Brain microvascular endothelial cell (primary cell): ENCODE measurements around the gene IL17REL.

Experiments used
- DNase-seq: peaks from one replicate; pipeline ENCODE4 v3.0.0-alpha.2; 2020
- H3K27ac ChIP-seq: fragments of 250-450 bp; sonication (Bioruptor Pico); 2 replicates; pipeline ENCODE4 v1.5.1; 2020; ENCODE audit warnings: mild to moderate bottlenecking, moderate library complexity
- H3K27me3 ChIP-seq: fragments of 250-450 bp; sonication (Bioruptor Pico); replicated peaks from 2 replicates; pipeline ENCODE4 v1.5.1; 2020; ENCODE audit warnings: mild to moderate bottlenecking
- H3K36me3 ChIP-seq: fragments of 250-450 bp; sonication (Bioruptor Pico); replicated peaks from 2 replicates; pipeline ENCODE4 v1.5.1; 2020; ENCODE audit warnings: mild to moderate bottlenecking
- H3K4me3 ChIP-seq: 2 replicates; pipeline ENCODE4 v1.5.1; 2011; ENCODE audit warnings: low read depth, mild to moderate bottlenecking, control low read depth, low read length, moderate library complexity
- in situ Hi-C: cut with HindIII; loops from 2 replicates; pipeline ENCODE4 v1.10.0; 2017; ENCODE audit warnings: low sequenced_read_pairs, low pct_ligation_motif_present
- TF ChIP-seq, protein P1 (sequence below): IDR thresholded peaks from 2 replicates; pipeline ENCODE4 v1.5.1; 2011; ENCODE audit warnings: low read depth, mild to moderate bottlenecking, moderate library complexity, low read length, control low read depth, inconsistent platforms; ENCODE audit errors: missing control alignments

Gene IL17REL

DNA sequence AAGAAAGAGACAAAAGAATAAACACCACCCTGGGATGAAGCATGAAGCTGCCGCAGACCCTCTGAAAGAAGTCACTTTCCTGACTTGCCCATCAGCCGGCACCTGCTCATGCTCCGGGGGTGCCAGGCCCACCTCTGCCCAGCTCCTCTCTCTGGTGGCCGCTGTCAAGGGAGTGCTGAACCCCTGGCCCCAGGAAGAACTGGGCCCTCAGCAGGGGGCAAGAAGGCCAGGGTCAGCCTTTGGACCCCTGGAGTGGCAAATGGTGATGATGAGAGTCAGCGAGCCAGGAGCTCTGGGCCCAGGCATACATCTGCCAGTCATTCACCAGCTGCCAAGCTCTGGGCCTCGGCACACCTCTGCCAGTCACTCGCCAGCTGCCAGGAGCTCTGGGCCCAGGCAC lies 28.2 kb upstream of the IL17REL start:
- H3K27ac ChIP-seq, result no peak overlapping the region
- no peaks in the 10 kb centered on the region for H3K27me3 ChIP-seq
- TF ChIP-seq, protein P1, sequence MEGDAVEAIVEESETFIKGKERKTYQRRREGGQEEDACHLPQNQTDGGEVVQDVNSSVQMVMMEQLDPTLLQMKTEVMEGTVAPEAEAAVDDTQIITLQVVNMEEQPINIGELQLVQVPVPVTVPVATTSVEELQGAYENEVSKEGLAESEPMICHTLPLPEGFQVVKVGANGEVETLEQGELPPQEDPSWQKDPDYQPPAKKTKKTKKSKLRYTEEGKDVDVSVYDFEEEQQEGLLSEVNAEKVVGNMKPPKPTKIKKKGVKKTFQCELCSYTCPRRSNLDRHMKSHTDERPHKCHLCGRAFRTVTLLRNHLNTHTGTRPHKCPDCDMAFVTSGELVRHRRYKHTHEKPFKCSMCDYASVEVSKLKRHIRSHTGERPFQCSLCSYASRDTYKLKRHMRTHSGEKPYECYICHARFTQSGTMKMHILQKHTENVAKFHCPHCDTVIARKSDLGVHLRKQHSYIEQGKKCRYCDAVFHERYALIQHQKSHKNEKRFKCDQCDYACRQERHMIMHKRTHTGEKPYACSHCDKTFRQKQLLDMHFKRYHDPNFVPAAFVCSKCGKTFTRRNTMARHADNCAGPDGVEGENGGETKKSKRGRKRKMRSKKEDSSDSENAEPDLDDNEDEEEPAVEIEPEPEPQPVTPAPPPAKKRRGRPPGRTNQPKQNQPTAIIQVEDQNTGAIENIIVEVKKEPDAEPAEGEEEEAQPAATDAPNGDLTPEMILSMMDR, result no peak
- DNase-seq, result no peak
- in situ Hi-C loops, result no loop called here
- H3K36me3 ChIP-seq, result no peaks in the 10 kb centered on the region
- H3K4me3 ChIP-seq, result no peak overlapping the region

DNA sequence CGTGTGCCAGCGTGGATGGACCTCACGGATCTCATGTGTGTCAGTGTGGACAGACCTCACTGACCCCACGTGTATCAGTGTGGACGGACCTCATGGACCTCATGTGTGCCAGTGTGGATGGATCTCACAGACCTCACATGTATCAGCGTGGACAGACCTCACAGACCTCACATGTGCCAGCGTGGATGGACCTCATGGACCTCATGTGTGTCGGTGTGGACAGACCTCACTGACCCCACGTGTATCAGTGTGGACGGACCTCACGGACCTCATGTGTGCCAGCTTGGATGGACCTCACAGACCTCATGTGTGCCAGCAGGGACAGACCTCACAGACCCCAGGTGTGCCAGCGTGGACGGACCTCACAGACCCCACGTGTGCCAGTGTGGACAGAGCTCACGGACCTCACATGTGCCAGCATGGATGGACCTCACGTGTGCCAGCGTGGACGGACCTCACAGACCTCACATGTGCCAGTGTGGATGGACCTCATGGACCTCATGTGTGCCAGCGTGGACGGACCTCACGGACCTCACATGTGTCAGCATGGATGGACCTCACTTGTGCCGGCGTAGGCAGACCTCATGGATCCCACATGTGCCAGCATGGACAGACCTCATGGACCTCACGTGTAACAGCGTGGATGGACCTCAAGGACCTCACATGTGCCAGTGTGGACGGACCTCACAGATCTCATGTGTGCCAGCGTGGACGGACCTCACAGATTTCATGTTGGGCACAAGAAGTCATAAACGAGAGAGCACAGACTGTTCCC lies 27.3 kb upstream of the IL17REL start:
- H3K27me3 ChIP-seq, result no peaks in the 10 kb centered on the region
- H3K36me3 ChIP-seq, result no peaks in the 10 kb centered on the region
- H3K4me3 ChIP-seq, result no peak overlapping the region
- TF ChIP-seq, protein P1, result no peak
- no peak overlapping the region for H3K27ac ChIP-seq
- DNase-seq, result no peak
- in situ Hi-C loops, result no loop called here

DNA sequence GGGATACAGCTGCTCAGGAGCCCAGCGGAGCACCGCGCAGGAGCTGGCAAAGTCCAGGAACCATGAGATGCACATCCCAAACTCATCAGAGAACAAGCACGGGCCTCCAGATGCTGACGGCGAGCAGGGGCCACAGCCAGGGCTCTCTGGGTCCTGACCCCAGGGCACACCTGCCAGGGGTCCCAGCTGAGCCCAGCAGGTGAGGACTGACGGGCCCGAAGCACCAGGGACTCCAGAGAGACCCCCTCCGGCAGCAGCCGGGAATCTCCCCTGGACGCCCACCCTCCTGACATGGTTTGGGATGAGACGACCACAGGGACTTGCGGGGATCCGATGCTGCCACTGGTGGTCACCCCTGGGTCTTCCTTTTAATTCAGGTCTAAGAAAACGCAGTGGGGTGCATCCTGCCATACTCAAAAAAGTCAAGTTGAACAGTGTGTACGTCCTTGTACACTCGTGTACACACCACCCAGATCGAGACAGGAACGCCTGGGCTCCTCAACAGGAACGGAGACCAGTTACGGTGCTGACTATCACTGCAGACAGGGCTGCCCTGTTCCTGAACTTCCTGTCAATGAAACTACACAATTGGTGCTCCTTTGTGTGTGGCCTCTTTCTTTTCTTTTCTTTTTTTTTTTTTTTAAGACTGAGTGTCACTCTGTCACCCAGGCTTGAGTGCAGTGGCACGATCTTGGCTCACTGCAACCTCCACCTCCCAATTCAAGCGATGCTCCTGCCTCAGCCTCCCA lies 23.6 kb upstream of the IL17REL start:
- H3K36me3 ChIP-seq, result no peaks in the 10 kb centered on the region
- DNase-seq, result no peak
- in situ Hi-C loops, result no loop called here
- H3K27ac ChIP-seq, result no peak overlapping the region
- TF ChIP-seq, protein P1, result no peak
- H3K4me3 ChIP-seq, result no peak overlapping the region
- H3K27me3 ChIP-seq, result peaks cover 4% of the 10 kb centered on the region

DNA sequence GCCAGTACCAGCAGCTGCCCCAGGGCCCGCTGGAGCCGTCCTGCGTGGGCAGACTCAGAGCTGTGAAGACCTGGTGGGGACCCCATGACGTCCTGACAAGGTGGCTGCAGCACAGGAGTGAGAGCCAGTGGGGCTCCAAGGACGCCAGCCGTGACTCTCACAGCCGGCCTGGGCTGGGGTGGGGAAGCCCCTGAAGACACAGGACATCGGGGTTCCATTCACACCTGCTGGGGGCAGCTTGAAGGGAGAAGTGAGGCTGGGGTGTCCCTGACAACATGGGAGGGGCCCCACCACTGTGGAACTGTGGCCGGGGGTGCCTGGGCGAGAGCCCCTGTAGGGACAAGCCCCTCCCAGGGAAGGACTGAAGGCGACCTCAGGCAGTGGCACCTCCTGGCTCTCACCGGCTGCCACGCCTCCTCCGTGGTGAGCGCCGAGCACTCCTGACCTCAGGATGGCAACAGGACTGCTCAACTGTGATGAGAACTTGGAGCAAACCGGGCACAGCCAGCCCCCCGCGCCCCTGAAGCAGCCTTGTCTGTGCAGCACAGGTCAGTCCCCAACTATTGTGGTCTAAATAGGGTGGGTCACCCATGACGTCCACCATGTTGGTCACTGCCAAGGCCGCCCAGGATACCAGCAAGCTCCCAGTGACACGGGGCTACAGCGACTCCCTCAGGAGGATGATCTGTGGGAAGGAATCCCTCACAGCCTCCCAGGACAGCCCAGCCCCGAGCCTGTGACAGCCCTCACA lies 22.7 kb upstream of the IL17REL start:
- H3K4me3 ChIP-seq, result no peak overlapping the region
- TF ChIP-seq, protein P1, result no peak
- DNase-seq, result no peak
- H3K27me3 ChIP-seq, result peaks cover 4% of the 10 kb centered on the region
- no peak overlapping the region for H3K27ac ChIP-seq
- in situ Hi-C loops, result no loop called here
- no peaks in the 10 kb centered on the region for H3K36me3 ChIP-seq

DNA sequence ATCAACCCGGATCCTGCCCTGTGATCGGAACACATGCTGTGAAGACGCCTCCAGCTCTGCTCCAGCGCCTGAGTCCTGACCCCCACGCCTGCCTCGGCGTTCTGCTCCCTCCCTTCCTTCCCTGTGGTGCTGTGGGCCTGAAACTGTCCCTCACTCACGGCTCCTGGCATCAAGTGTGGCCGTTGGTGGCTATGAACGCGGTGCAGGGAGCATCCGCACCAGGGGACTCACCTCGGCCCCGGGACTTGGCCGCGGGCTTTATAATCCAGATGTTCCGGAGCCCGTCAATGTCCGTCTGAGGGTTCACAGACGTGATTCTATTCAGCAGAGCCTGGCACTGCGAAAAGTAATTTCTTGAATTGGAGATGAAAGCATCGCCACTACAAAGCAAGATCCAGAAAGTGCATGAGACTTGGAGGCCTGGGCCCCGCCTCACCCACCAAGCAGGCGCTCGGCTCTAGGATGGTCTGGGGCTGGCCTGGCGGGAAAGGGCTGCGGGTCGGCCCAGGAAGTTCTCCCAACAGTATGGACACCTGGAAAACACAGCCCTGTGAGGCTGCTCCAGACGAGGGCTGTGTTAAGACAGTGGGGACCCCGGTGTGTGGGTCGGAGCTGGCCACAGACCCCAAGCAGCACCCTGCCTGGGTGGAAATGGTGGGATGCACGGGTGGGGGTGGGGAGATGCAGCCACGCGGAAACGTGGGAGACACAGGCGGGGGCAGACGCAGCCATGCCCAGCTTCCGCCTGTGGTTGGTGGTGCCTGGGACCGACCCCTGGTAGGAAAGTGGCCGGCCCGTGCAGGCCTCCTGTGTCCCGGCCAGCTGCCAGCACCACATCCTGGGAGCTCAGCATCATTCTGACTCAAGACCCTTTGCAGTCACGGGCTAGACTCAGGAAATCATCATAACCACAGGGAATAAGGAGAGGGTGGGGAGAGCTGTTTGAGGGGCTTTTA lies 21.8 kb upstream of the IL17REL start:
- Histone ChIP-seq H3K27me3 (peaks cover 4% of the 10 kb centered on the region), H3K4me3 (no peak overlapping the region), H3K27ac (no peak overlapping the region), H3K36me3 (no peaks in the 10 kb centered on the region)
- in situ Hi-C loops, result no loop called here
- TF ChIP-seq, protein P1, result no peak
- DNase-seq, result no peak
